HEK293 (cell line): ENCODE measurements around the gene MEI4.

Source experiments
- CTCF ChIA-PET: fragments of 350-600 bp; formaldehyde crosslinking; extraction: SDS; loops from one replicate; lab custom pipeline; 2021; ENCODE audit warnings: antibody characterized with exemption; lab: Yijun Ruan, JAX
- POLR2A ChIA-PET: fragments of 300-600 bp; formaldehyde crosslinking; extraction: SDS; loops from one replicate; lab custom pipeline; 2020; ENCODE audit warnings: antibody characterized with exemption, inconsistent platforms; lab: Yijun Ruan, JAX
- H3K27ac ChIP-seq: fragments of 200-500 bp; sonication (Bioruptor generic); 2 replicates; pipeline ENCODE4 v1.5.1; 2014; ENCODE audit warnings: low read depth, low read length, control low read depth, inconsistent platforms; ENCODE audit errors: extremely low read depth
- H3K36me3 ChIP-seq, 2 experiments: fragments of 200-500 bp in 1 of 2; sonication (Bioruptor generic) in 1 of 2; 1 replicate in 1 of 2; 2 replicates in 1 of 2; pipeline ENCODE4 v1.5.1; 2014 to 2017; ENCODE audit warnings: inconsistent platforms in 2 of 2, low read length in 2 of 2; ENCODE audit not compliant: control insufficient read depth in 2 of 2, insufficient read depth in 1 of 2
- H3K4me1 ChIP-seq: fragments of 200-500 bp; sonication (Bioruptor generic); 2 replicates; pipeline ENCODE4 v1.5.1; 2014; ENCODE audit warnings: mild to moderate bottlenecking, low read length, inconsistent platforms; ENCODE audit not compliant: control insufficient read depth, insufficient read depth
- H3K4me3 ChIP-seq: 2 replicates; pipeline ENCODE4 v1.5.1; 2011; ENCODE audit warnings: low read depth, mild to moderate bottlenecking, control low read depth, low read length, moderate library complexity
- H3K9me3 ChIP-seq: fragments of 200-500 bp; sonication (Bioruptor generic); 2 replicates; pipeline ENCODE4 v1.5.1; 2014; ENCODE audit warnings: low read depth, low read length, inconsistent platforms; ENCODE audit not compliant: control insufficient read depth, insufficient read depth
- BCL6B ChIP-seq: fragments of 450-650 bp; formaldehyde crosslinking; IDR thresholded peaks from 2 replicates; pipeline ENCODE4 v1.5.1; 2017; ENCODE audit warnings: missing biosample characterization, missing genetic modification characterization
- KLF1 ChIP-seq: fragments of 450-650 bp; formaldehyde crosslinking; IDR thresholded peaks from 2 replicates; pipeline ENCODE4 v1.5.1; 2016; ENCODE audit warnings: missing biosample characterization, missing genetic modification characterization
- KLF9 ChIP-seq: fragments of 450-650 bp; formaldehyde crosslinking; IDR thresholded peaks from 2 replicates; pipeline ENCODE4 v1.5.1; 2016; ENCODE audit warnings: missing biosample characterization, missing genetic modification characterization, low read depth
- MYNN ChIP-seq: fragments of 450-650 bp; formaldehyde crosslinking; IDR thresholded peaks from 2 replicates; pipeline ENCODE4 v1.5.1; 2016; ENCODE audit warnings: missing biosample characterization, missing genetic modification characterization, borderline replicate concordance
- PRDM4 ChIP-seq: fragments of 450-650 bp; formaldehyde crosslinking; IDR thresholded peaks from 2 replicates; pipeline ENCODE4 v1.5.1; 2017; ENCODE audit warnings: missing biosample characterization, missing genetic modification characterization
- SCRT2 ChIP-seq: fragments of 450-650 bp; formaldehyde crosslinking; IDR thresholded peaks from 2 replicates; pipeline ENCODE4 v1.5.1; 2016; ENCODE audit warnings: missing biosample characterization, missing genetic modification characterization
- ZBTB8A ChIP-seq: fragments of 450-650 bp; formaldehyde crosslinking; IDR thresholded peaks from 2 replicates; pipeline ENCODE4 v1.5.1; 2016; ENCODE audit warnings: missing biosample characterization, missing genetic modification characterization
- ZFHX2 ChIP-seq: fragments of 450-650 bp; formaldehyde crosslinking; conservative IDR thresholded peaks from 2 replicates; pipeline ENCODE4 v1.5.1; 2016; ENCODE audit warnings: missing biosample characterization, missing genetic modification characterization
- ZFP37 ChIP-seq: fragments of 450-650 bp; formaldehyde crosslinking; IDR thresholded peaks from 2 replicates; pipeline ENCODE4 v1.5.1; 2016; ENCODE audit warnings: missing biosample characterization, missing genetic modification characterization
- ZNF121 ChIP-seq: fragments of 450-650 bp; formaldehyde crosslinking; IDR thresholded peaks from 2 replicates; pipeline ENCODE4 v1.5.1; 2016; ENCODE audit warnings: missing biosample characterization, missing genetic modification characterization
- ZNF18 ChIP-seq: fragments of 450-650 bp; formaldehyde crosslinking; IDR thresholded peaks from 2 replicates; pipeline ENCODE4 v1.5.1; 2016; ENCODE audit warnings: missing biosample characterization, missing genetic modification characterization
- ZNF202 ChIP-seq: fragments of 450-650 bp; formaldehyde crosslinking; IDR thresholded peaks from 2 replicates; pipeline ENCODE4 v1.5.1; 2016; ENCODE audit warnings: missing biosample characterization, missing genetic modification characterization, borderline replicate concordance
- ZNF214 ChIP-seq: fragments of 450-650 bp; formaldehyde crosslinking; IDR thresholded peaks from 2 replicates; pipeline ENCODE4 v1.5.1; 2017; ENCODE audit warnings: missing biosample characterization, mild to moderate bottlenecking, missing genetic modification characterization, borderline replicate concordance
- ZNF221 ChIP-seq: fragments of 450-650 bp; formaldehyde crosslinking; IDR thresholded peaks from 2 replicates; pipeline ENCODE4 v1.5.1; 2017; ENCODE audit warnings: missing biosample characterization, missing genetic modification characterization, borderline replicate concordance
- ZNF23 ChIP-seq: fragments of 450-650 bp; formaldehyde crosslinking; IDR thresholded peaks from 2 replicates; pipeline ENCODE4 v1.5.1; 2016; ENCODE audit warnings: missing biosample characterization, missing genetic modification characterization, borderline replicate concordance
- ZNF280D ChIP-seq: fragments of 450-650 bp; formaldehyde crosslinking; IDR thresholded peaks from 2 replicates; pipeline ENCODE4 v1.5.1; 2016; ENCODE audit warnings: missing biosample characterization, missing genetic modification characterization
- ZNF292 ChIP-seq: fragments of 450-650 bp; formaldehyde crosslinking; IDR thresholded peaks from 2 replicates; pipeline ENCODE4 v1.5.1; 2016; ENCODE audit warnings: low read depth, missing biosample characterization, missing genetic modification characterization, borderline replicate concordance
- ZNF37A ChIP-seq: fragments of 450-650 bp; IDR thresholded peaks from 2 replicates; pipeline ENCODE4 v1.5.1; 2018; ENCODE audit warnings: missing biosample characterization, missing genetic modification characterization
- ZNF398 ChIP-seq: fragments of 450-650 bp; formaldehyde crosslinking; IDR thresholded peaks from 2 replicates; pipeline ENCODE4 v1.5.1; 2017; ENCODE audit warnings: missing biosample characterization, missing genetic modification characterization
- ZNF548 ChIP-seq: fragments of 450-650 bp; formaldehyde crosslinking; IDR thresholded peaks from 2 replicates; pipeline ENCODE4 v1.5.1; 2016; ENCODE audit warnings: missing biosample characterization, missing genetic modification characterization
- ZNF621 ChIP-seq: fragments of 450-650 bp; formaldehyde crosslinking; IDR thresholded peaks from 2 replicates; pipeline ENCODE4 v1.5.1; 2017; ENCODE audit warnings: missing biosample characterization, missing genetic modification characterization
- ZNF747 ChIP-seq: fragments of 450-650 bp; formaldehyde crosslinking; IDR thresholded peaks from 2 replicates; pipeline ENCODE4 v1.5.1; 2016; ENCODE audit warnings: missing biosample characterization, missing genetic modification characterization
- ZNF76 ChIP-seq: fragments of 450-650 bp; formaldehyde crosslinking; IDR thresholded peaks from 2 replicates; pipeline ENCODE4; 2016; ENCODE audit warnings: low read depth, missing biosample characterization, missing genetic modification characterization, borderline replicate concordance
- ZSCAN4 ChIP-seq: fragments of 450-650 bp; formaldehyde crosslinking; IDR thresholded peaks from 2 replicates; pipeline ENCODE4 v1.5.1; 2017; ENCODE audit warnings: missing biosample characterization, missing genetic modification characterization

MEI4 gene

GRCh38 chr6:77633471-77633870, 19.4 kb upstream of the MEI4 start (continued):
- TF ChIP-seq ZNF76 (tag by site-specific recombination) = no peak
- no peak for TF ChIP-seq ZNF18 (tag by site-specific recombination)
- no peak for TF ChIP-seq ZNF202 (tag by site-specific recombination)
- TF ChIP-seq ZSCAN4 (tag by site-specific recombination) = no peak
- no peak for TF ChIP-seq ZNF37A (tag by site-specific recombination)
- no peak for TF ChIP-seq MYNN (tag by site-specific recombination)

GRCh38 chr6:77633993-77634715, 18.7 kb upstream of the MEI4 start:
- ChIA-PET POLR2A (no interaction called here), CTCF (no interaction called here)
- Histone ChIP-seq H3K27ac (no peak overlapping the region), H3K4me1 (no peaks in the 10 kb centered on the region), H3K36me3 (no peaks in the 10 kb centered on the region), H3K4me3 (no peak overlapping the region), H3K9me3 (no peaks in the 10 kb centered on the region)
- TF ChIP-seq ZNF214 (tag by site-specific recombination) = no peak
- no peak for TF ChIP-seq ZNF280D
- TF ChIP-seq ZNF221 (tag by site-specific recombination) = no peak
- TF ChIP-seq ZFHX2 (tag by site-specific recombination) = no peak
- TF ChIP-seq ZNF23 (tag by site-specific recombination) = no peak
- no peak for TF ChIP-seq SCRT2 (tag by site-specific recombination)
- TF ChIP-seq BCL6B = no peak
- no peak for TF ChIP-seq ZNF121 (tag by site-specific recombination)
- TF ChIP-seq ZNF292 (tag by site-specific recombination) = no peak
- TF ChIP-seq ZFP37 (tag by site-specific recombination) = no peak
- no peak for TF ChIP-seq ZNF621 (tag by site-specific recombination)
- TF ChIP-seq ZNF398 (tag by site-specific recombination) = no peak
- TF ChIP-seq ZNF548 = no peak
- TF ChIP-seq PRDM4 (tag by site-specific recombination) = no peak
- TF ChIP-seq KLF1 = no peak
- TF ChIP-seq KLF9 (tag by site-specific recombination) = no peak
- no peak for TF ChIP-seq ZNF747 (tag by site-specific recombination)
- TF ChIP-seq ZBTB8A (tag by site-specific recombination) = no peak
